Gastrocnemius medialis (tissue), 4 donors: ENCODE measurements around the gene MED22. TPM values are rescaled to one million over a fixed set of nuclear protein-coding genes. Genes with fewer than 3 reads are reported as not detected.

Experiments used
- ATAC-seq, 2 donors: fragments of 150-250 bp; one replicate each; pipeline ENCODE4 v1.9.1; 2016
- DNase-seq, 2 donors: peaks; one replicate each; pipeline ENCODE4 v3.0.0-alpha.2; 2019
- H3K27ac ChIP-seq, 4 donors: fragments of 200-600 bp; sonication (generic); 1 replicate in 1 of 4; 2 replicates in 3 of 4; pipeline ENCODE4 v1.5.1; 2016 to 2018; ENCODE audit warnings: mild to moderate bottlenecking in 2 of 4, moderate library complexity in 1 of 4
- H3K27me3 ChIP-seq, 3 donors: fragments of 200-600 bp; sonication (generic) in 2 of 3; 1 replicate in 1 of 3; 2 replicates in 2 of 3; pipeline versions ENCODE4 v1.5.1 to v1.6.0; 2016 to 2019; ENCODE audit warnings: mild to moderate bottlenecking in 1 of 3, moderate library complexity in 1 of 3
- H3K36me3 ChIP-seq, 2 donors: fragments of 200-600 bp; sonication (generic) in 1 of 2; one replicate each; pipeline ENCODE4 v1.5.1; 2017 to 2018
- H3K4me1 ChIP-seq, 2 donors: fragments of 200-600 bp; sonication (generic) in 1 of 2; one replicate each; pipeline ENCODE4 v1.5.1; 2016 to 2017; ENCODE audit warnings: mild to moderate bottlenecking in 2 of 2
- H3K4me3 ChIP-seq, 4 donors: fragments of 200-600 bp; sonication (generic) in 3 of 4; 1 replicate in 1 of 4; 2 replicates in 3 of 4; pipeline ENCODE4 v1.5.1; 2016 to 2019; ENCODE audit warnings: mild to moderate bottlenecking in 2 of 4
- H3K9me3 ChIP-seq, 3 donors: fragments of 200-600 bp; sonication (generic) in 2 of 3; 1 replicate in 1 of 3; 2 replicates in 2 of 3; pipeline ENCODE4 v1.5.1; 2016 to 2019
- CTCF ChIP-seq, 5 experiments: fragments of 450-650 bp in 3 of 5; fragments of 200-600 bp in 2 of 5; sonication (generic) in 2 of 5; IDR thresholded peaks in 4 of 5; conservative IDR thresholded peaks in 1 of 5; 1 replicate in 4 of 5; 2 replicates in 1 of 5; pipeline ENCODE4 v1.5.1; 2016 to 2019; ENCODE audit warnings: antibody characterized with exemption in 5 of 5, mild to moderate bottlenecking in 3 of 5, moderate library complexity in 3 of 5
- POLR2A ChIP-seq, 2 donors: fragments of 450-650 bp; IDR thresholded peaks; one replicate each; pipeline ENCODE4 v1.6.1; 2017; ENCODE audit warnings: antibody characterized with exemption in 2 of 2, mild to moderate bottlenecking in 2 of 2, moderate library complexity in 2 of 2
- in situ Hi-C, 4 donors: fragments of 200-750 bp; cut with MboI; loops; one replicate each; pipeline versions ENCODE4 v1.15.0 to v1.8.0; 2017; ENCODE audit warnings: low sequenced_read_pairs in 4 of 4
- intact Hi-C: fragments of 100-400 bp; cut with DNase I; formaldehyde crosslinking; loops from one replicate; pipeline ENCODE4 v1.15.1; 2023; ENCODE audit warnings: low total_unique reads
- total RNA-seq, 4 donors: library from RNA; depleted of rRNA; stranded (reverse); fragments of >200 nt; gene quantifications; one replicate each; pipeline versions ENCODE4 v1.1.0 to v1.2.3, GENCODE V29; 2016

The MED22 gene
- total RNA-seq, 4 donors from 2014 or later: 8.5 to 23.4 (median 13.0) TPM

DNA sequence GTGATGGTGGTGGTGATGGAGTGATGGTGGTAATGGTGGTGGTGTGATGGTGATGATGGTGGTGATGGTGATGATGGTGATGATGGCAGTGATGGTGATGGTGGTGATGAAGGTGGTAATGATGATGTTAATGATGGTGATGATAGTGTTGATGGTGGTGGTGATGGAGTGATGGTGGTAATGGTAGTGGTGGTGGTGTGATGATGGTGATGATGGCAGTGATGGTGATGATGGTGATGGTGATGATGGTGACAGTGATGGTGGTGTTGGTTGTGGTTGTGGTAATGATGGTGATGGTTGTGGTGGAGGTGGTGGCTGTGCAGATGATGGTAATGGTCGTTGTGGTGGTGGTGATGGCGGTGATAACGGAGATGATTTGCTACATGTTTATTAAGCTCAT, 35.5 kb upstream of the MED22 start:
- H3K4me3 ChIP-seq: no peak overlapping the region
- intact Hi-C loops: no loop called here
- TF ChIP-seq POLR2A (IDR thresholded peaks at IDR 0.05) (no peak), CTCF (IDR thresholded peaks at IDR 0.05 in 4 of 5, conservative IDR thresholded peaks at IDR 0.05 in 1 of 5) (no peak)
- H3K4me1 ChIP-seq: no peaks in the 10 kb centered on the region
- DNase-seq (no peak), ATAC-seq (no peak)
- in situ Hi-C loops: no loop called here
- no peaks in the 10 kb centered on the region for H3K36me3 ChIP-seq
- H3K27me3 ChIP-seq: no peaks in the 10 kb centered on the region
- no peak overlapping the region for H3K27ac ChIP-seq
- no peaks in the 10 kb centered on the region for H3K9me3 ChIP-seq

DNA sequence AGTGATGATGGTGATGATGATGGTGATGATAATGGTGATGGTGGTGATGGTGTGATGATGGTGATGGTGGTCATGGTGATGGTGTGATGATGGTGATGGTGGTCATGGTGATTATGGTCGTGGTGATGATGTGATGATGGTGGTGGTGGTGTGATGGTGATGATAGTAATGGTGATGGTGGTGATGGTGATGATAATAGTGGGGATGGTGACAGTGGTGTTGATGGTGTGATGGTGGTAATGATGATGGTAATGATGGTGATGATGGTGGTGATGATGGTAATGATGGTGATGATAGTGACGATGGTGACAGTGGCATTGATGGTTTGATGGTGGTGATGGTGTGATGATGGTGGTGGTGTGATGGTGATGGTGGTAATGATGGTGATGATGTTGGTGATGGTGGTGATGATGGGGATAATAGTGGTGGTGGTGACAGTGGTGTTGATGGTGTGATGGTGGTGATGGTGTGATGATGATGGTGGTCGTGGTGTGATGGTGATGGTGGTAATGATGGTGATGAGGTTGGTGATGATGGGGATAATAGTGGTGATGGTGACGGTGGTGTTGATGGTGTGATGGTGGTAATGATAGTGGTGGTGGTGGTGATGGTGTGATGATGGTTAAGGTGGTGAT, 34.7 kb upstream of the MED22 start:
- TF ChIP-seq POLR2A (IDR thresholded peaks at IDR 0.05) (no peak), CTCF (IDR thresholded peaks at IDR 0.05 in 4 of 5, conservative IDR thresholded peaks at IDR 0.05 in 1 of 5) (no peak)
- Histone ChIP-seq H3K27ac (no peak overlapping the region), H3K4me1 (no peaks in the 10 kb centered on the region), H3K36me3 (no peaks in the 10 kb centered on the region), H3K4me3 (no peak overlapping the region), H3K9me3 (no peaks in the 10 kb centered on the region), H3K27me3 (no peaks in the 10 kb centered on the region)
- ATAC-seq (no peak), DNase-seq (no peak)
- intact Hi-C loops (no loop called here), in situ Hi-C loops (no loop called here)

DNA sequence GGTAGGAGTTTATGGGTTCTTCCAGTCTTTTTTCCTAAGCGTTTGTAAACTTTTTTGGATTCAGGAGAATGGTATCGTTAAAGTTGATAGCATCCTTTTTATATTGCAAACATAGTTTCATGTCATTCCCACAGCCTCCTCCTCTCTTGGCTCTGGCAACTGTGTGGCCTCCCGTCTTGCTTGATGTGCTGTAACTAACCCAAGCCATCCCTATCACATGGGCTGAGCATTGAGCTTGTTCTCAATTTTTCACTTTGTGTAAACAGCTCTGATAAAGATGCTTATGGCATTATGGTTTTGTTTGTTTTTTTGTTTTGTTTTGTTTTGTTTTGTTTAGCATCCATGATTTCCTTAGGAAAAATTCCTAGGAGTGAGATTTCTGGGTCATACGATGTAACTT, 32.8 kb upstream of the MED22 start:
- no peak for TF ChIP-seq POLR2A (IDR thresholded peaks at IDR 0.05)
- in situ Hi-C loops: no loop called here
- H3K36me3 ChIP-seq: no peaks in the 10 kb centered on the region

DNA sequence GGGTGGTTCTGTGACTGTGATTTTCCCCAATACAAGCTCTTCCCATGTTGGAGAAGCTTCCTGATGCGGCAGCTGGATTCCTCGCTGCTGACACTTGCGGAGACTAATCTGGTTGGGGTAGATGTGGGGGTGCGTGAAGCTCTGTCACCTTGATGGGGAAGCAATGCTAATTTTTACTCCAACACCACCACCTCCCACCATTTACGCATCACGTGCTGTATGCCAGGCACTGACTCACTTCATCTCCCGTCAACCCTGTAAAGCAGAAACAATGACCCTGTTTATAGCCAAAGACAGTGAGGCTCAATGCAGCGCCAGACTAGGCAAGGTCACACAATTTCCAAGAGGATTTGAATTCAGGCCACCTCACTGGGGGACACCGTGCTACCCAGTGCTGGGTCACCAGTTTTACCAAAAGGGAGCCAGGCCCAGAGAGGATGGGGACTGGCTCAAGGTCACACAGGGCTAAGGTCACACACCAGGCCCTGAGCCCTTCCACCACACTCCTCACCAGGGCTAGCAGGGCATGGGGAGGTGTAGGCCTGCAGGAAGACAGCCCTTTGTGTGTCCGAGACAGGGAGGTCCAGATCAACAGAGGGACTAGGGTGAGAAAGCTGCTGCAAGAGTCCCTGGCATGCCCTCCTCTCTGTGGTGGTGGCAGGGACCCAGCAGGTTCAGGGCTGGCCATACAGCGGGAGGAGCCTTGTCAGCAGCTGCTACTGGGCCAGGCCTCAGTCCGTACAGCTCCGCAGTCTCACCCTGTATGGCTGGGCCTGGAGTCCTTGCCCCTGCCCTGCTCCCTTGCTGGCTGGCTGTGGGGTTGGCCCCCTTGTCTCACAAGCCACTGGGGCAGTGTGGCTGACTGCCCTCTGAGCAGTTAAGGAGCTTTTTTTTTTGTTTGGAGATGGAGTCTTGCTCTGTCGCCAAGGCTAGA, 31.5 kb upstream of the MED22 start:
- intact Hi-C loops: loop anchor here (5.0 to 10.0 kb wide), 2 partner anchors 38 to 645 kb away; partner anchors contain the start of genes BRD3OS and REXO4
- in situ Hi-C loops: no loop called here
- H3K27ac ChIP-seq: no peak overlapping the region
- no peaks in the 10 kb centered on the region for H3K36me3 ChIP-seq
- DNase-seq (no peak), ATAC-seq (no peak)
- no peaks in the 10 kb centered on the region for H3K27me3 ChIP-seq
- H3K9me3 ChIP-seq: no peaks in the 10 kb centered on the region
- peaks cover 10 to 12% of the 10 kb centered on the region in 2 donors for H3K4me1 ChIP-seq
- H3K4me3 ChIP-seq: no peak overlapping the region
- no peak for TF ChIP-seq POLR2A (IDR thresholded peaks at IDR 0.05)
- TF ChIP-seq CTCF (IDR thresholded peaks at IDR 0.05 in 4 of 5, conservative IDR thresholded peaks at IDR 0.05 in 1 of 5): no peak

More for the DNA sequence above, 32.8 kb upstream of the MED22 start:
- H3K9me3 ChIP-seq: no peaks in the 10 kb centered on the region
- H3K27me3 ChIP-seq: no peaks in the 10 kb centered on the region
- no peak overlapping the region for H3K4me3 ChIP-seq
- no peak overlapping the region for H3K27ac ChIP-seq
- intact Hi-C loops: no loop called here
- ATAC-seq (no peak), DNase-seq (no peak)
- H3K4me1 ChIP-seq: peaks cover 5% of the 10 kb centered on the region in 2 donors

DNA sequence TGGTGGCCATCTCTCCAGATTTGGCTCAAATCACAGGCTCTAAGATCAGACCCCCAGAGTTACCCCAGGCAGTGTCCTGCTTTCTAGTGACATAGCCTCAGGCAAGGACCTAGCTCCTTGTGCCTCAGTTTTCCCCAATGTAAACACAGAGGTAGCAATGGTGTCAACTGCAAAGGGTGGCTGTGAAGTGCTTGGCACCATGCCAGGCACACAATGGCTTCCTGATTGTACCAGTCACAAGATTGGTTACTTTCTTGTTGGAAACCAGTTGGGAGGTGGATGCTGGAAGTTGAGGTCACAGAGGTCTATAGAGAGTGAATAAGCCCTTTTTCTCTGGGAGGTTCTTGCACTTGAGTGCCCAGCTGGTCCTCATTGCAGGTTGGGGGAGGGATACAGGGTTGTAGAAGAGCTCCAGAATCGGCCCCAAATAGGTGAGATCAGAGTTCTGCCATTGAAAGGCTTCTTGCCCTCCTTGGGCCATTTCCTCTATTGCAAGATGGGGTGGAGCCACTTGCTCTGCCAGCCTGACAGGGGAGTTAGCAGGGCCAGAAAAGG, 30.6 kb upstream of the MED22 start:
- Histone ChIP-seq H3K4me1 (peaks cover 16 to 19% of the 10 kb centered on the region in 2 donors), H3K9me3 (no peaks in the 10 kb centered on the region), H3K27me3 (no peaks in the 10 kb centered on the region), H3K36me3 (no peaks in the 10 kb centered on the region), H3K27ac (no peak overlapping the region), H3K4me3 (no peak overlapping the region)
- in situ Hi-C loops (no loop called here), intact Hi-C loops (loop anchor here (5.0 to 10.0 kb wide), 2 partner anchors 39 to 646 kb away; partner anchors contain the start of genes BRD3OS and REXO4)
- TF ChIP-seq POLR2A (IDR thresholded peaks at IDR 0.05) (no peak), CTCF (IDR thresholded peaks at IDR 0.05 in 4 of 5, conservative IDR thresholded peaks at IDR 0.05 in 1 of 5) (no peak)
- no peak for DNase-seq
- no peak for ATAC-seq
